ENCODE data around the gene CCDC70.

The CCDC70 gene

GRCh38 chr13:51856998-51857397, 4.8 kb upstream of the CCDC70 start:
- Histone ChIP-seq H3K4me1 (ENCODE audit: control insufficient read depth in 1 of 2, insufficient read depth in 2 of 2, low read length in 2 of 2) (peaks cover 0 to 11% of the 10 kb centered on the region in 2 donors), H3K27ac (ENCODE audit: low read depth, low read length) (no peak overlapping the region), H3K9ac (ENCODE audit: low read depth in 1 of 2, low read length in 2 of 2) (no peak overlapping the region), H3K36me3 (ENCODE audit: control insufficient read depth in 1 of 2, insufficient read depth in 2 of 2, low read length in 2 of 2) (no peaks in the 10 kb centered on the region), H3K9me3 (ENCODE audit: control insufficient read depth in 1 of 2, low read length in 2 of 2) (no peaks in the 10 kb centered on the region), H3K4me3 (ENCODE audit: low read depth in 1 of 2, low read length in 2 of 2) (no peak overlapping the region), H3K27me3 (ENCODE audit: control insufficient read depth in 1 of 2, insufficient read depth in 2 of 2, low read length in 2 of 2) (no peaks in the 10 kb centered on the region)

GRCh38 chr13:51858433-51859247, 3.1 kb upstream of the CCDC70 start:
- H3K4me3 ChIP-seq (ENCODE audit: low read depth in 1 of 2, low read length in 2 of 2) = no peak overlapping the region
- no peak overlapping the region for H3K27ac ChIP-seq (ENCODE audit: low read depth, low read length)
- H3K4me1 ChIP-seq (ENCODE audit: control insufficient read depth in 1 of 2, insufficient read depth in 2 of 2, low read length in 2 of 2) = peaks cover 0 to 11% of the 10 kb centered on the region in 2 donors
- H3K27me3 ChIP-seq (ENCODE audit: control insufficient read depth in 1 of 2, insufficient read depth in 2 of 2, low read length in 2 of 2) = no peaks in the 10 kb centered on the region
- H3K9me3 ChIP-seq (ENCODE audit: control insufficient read depth in 1 of 2, low read length in 2 of 2) = no peaks in the 10 kb centered on the region
- no peaks in the 10 kb centered on the region for H3K36me3 ChIP-seq (ENCODE audit: control insufficient read depth in 1 of 2, insufficient read depth in 2 of 2, low read length in 2 of 2)
- no peak overlapping the region for H3K9ac ChIP-seq (ENCODE audit: low read depth in 1 of 2, low read length in 2 of 2)

- H3K4me1 ChIP-seq (ENCODE audit: control insufficient read depth in 1 of 2, insufficient read depth in 2 of 2, low read length in 2 of 2) = no peaks in the 10 kb centered on the region
Observed at GRCh38 chr13:51862957-51863356, 1.2 kb downstream of the CCDC70 start.

GRCh38 chr13:51865838-51866237, 4.1 kb downstream of the CCDC70 start:
- Histone ChIP-seq H3K36me3 (ENCODE audit: control insufficient read depth in 1 of 2, insufficient read depth in 2 of 2, low read length in 2 of 2) (no peaks in the 10 kb centered on the region), H3K9me3 (ENCODE audit: control insufficient read depth in 1 of 2, low read length in 2 of 2) (no peaks in the 10 kb centered on the region), H3K4me1 (ENCODE audit: control insufficient read depth in 1 of 2, insufficient read depth in 2 of 2, low read length in 2 of 2) (no peaks in the 10 kb centered on the region), H3K9ac (ENCODE audit: low read depth in 1 of 2, low read length in 2 of 2) (no peak overlapping the region), H3K27ac (ENCODE audit: low read depth, low read length) (no peak overlapping the region), H3K27me3 (ENCODE audit: control insufficient read depth in 1 of 2, insufficient read depth in 2 of 2, low read length in 2 of 2) (no peaks in the 10 kb centered on the region), H3K4me3 (ENCODE audit: low read depth in 1 of 2, low read length in 2 of 2) (no peak overlapping the region)

More at GRCh38 chr13:51862957-51863356, 1.2 kb downstream of the CCDC70 start:
- no peaks in the 10 kb centered on the region for H3K9me3 ChIP-seq (ENCODE audit: control insufficient read depth in 1 of 2, low read length in 2 of 2)
- no peaks in the 10 kb centered on the region for H3K27me3 ChIP-seq (ENCODE audit: control insufficient read depth in 1 of 2, insufficient read depth in 2 of 2, low read length in 2 of 2)
- no peak overlapping the region for H3K4me3 ChIP-seq (ENCODE audit: low read depth in 1 of 2, low read length in 2 of 2)
- no peaks in the 10 kb centered on the region for H3K36me3 ChIP-seq (ENCODE audit: control insufficient read depth in 1 of 2, insufficient read depth in 2 of 2, low read length in 2 of 2)
- H3K27ac ChIP-seq (ENCODE audit: low read depth, low read length) = no peak overlapping the region
- H3K9ac ChIP-seq (ENCODE audit: low read depth in 1 of 2, low read length in 2 of 2) = no peak overlapping the region

- Histone ChIP-seq H3K9me3 (ENCODE audit: control insufficient read depth in 1 of 2, low read length in 2 of 2) (no peaks in the 10 kb centered on the region), H3K4me3 (ENCODE audit: low read depth in 1 of 2, low read length in 2 of 2) (no peak overlapping the region), H3K27ac (ENCODE audit: low read depth, low read length) (no peak overlapping the region), H3K4me1 (ENCODE audit: control insufficient read depth in 1 of 2, insufficient read depth in 2 of 2, low read length in 2 of 2) (no peaks in the 10 kb centered on the region), H3K27me3 (ENCODE audit: control insufficient read depth in 1 of 2, insufficient read depth in 2 of 2, low read length in 2 of 2) (no peaks in the 10 kb centered on the region), H3K36me3 (ENCODE audit: control insufficient read depth in 1 of 2, insufficient read depth in 2 of 2, low read length in 2 of 2) (no peaks in the 10 kb centered on the region), H3K9ac (ENCODE audit: low read depth in 1 of 2, low read length in 2 of 2) (no peak overlapping the region)
Observed at GRCh38 chr13:51867062-51867461, 5.3 kb downstream of the CCDC70 start.

GRCh38 chr13:51869916-51870315, 8.1 kb downstream of the CCDC70 start:
- H3K27me3 ChIP-seq (ENCODE audit: control insufficient read depth in 1 of 2, insufficient read depth in 2 of 2, low read length in 2 of 2) = no peaks in the 10 kb centered on the region
- H3K27ac ChIP-seq (ENCODE audit: low read depth, low read length) = no peak overlapping the region

GRCh38 chr13:51870616-51871015, 8.8 kb downstream of the CCDC70 start:
- H3K27me3 ChIP-seq (ENCODE audit: control insufficient read depth in 1 of 2, insufficient read depth in 2 of 2, low read length in 2 of 2) = no peaks in the 10 kb centered on the region
- no peak overlapping the region for H3K9ac ChIP-seq (ENCODE audit: low read depth in 1 of 2, low read length in 2 of 2)
- no peaks in the 10 kb centered on the region for H3K9me3 ChIP-seq (ENCODE audit: control insufficient read depth in 1 of 2, low read length in 2 of 2)
- no peaks in the 10 kb centered on the region for H3K4me1 ChIP-seq (ENCODE audit: control insufficient read depth in 1 of 2, insufficient read depth in 2 of 2, low read length in 2 of 2)
- no peaks in the 10 kb centered on the region for H3K36me3 ChIP-seq (ENCODE audit: control insufficient read depth in 1 of 2, insufficient read depth in 2 of 2, low read length in 2 of 2)
- no peak overlapping the region for H3K4me3 ChIP-seq (ENCODE audit: low read depth in 1 of 2, low read length in 2 of 2)
- no peak overlapping the region for H3K27ac ChIP-seq (ENCODE audit: low read depth, low read length)

More at GRCh38 chr13:51869916-51870315, 8.1 kb downstream of the CCDC70 start:
- Histone ChIP-seq H3K9me3 (ENCODE audit: control insufficient read depth in 1 of 2, low read length in 2 of 2) (no peaks in the 10 kb centered on the region), H3K9ac (ENCODE audit: low read depth in 1 of 2, low read length in 2 of 2) (no peak overlapping the region), H3K4me3 (ENCODE audit: low read depth in 1 of 2, low read length in 2 of 2) (no peak overlapping the region), H3K36me3 (ENCODE audit: control insufficient read depth in 1 of 2, insufficient read depth in 2 of 2, low read length in 2 of 2) (no peaks in the 10 kb centered on the region), H3K4me1 (ENCODE audit: control insufficient read depth in 1 of 2, insufficient read depth in 2 of 2, low read length in 2 of 2) (no peaks in the 10 kb centered on the region)

- Histone ChIP-seq H3K36me3 (ENCODE audit: control insufficient read depth in 1 of 2, insufficient read depth in 2 of 2, low read length in 2 of 2) (no peaks in the 10 kb centered on the region), H3K27ac (ENCODE audit: low read depth, low read length) (no peak overlapping the region), H3K4me3 (ENCODE audit: low read depth in 1 of 2, low read length in 2 of 2) (no peak overlapping the region), H3K9me3 (ENCODE audit: control insufficient read depth in 1 of 2, low read length in 2 of 2) (no peaks in the 10 kb centered on the region), H3K4me1 (ENCODE audit: control insufficient read depth in 1 of 2, insufficient read depth in 2 of 2, low read length in 2 of 2) (no peaks in the 10 kb centered on the region), H3K27me3 (ENCODE audit: control insufficient read depth in 1 of 2, insufficient read depth in 2 of 2, low read length in 2 of 2) (no peaks in the 10 kb centered on the region), H3K9ac (ENCODE audit: low read depth in 1 of 2, low read length in 2 of 2) (no peak overlapping the region)
Observed at GRCh38 chr13:51873117-51873798, 11.5 kb downstream of the CCDC70 start.

GRCh38 chr13:51873837-51874236, 12.1 kb downstream of the CCDC70 start:
- Histone ChIP-seq H3K36me3 (ENCODE audit: control insufficient read depth in 1 of 2, insufficient read depth in 2 of 2, low read length in 2 of 2) (no peaks in the 10 kb centered on the region), H3K27me3 (ENCODE audit: control insufficient read depth in 1 of 2, insufficient read depth in 2 of 2, low read length in 2 of 2) (no peaks in the 10 kb centered on the region), H3K4me3 (ENCODE audit: low read depth in 1 of 2, low read length in 2 of 2) (no peak overlapping the region), H3K9me3 (ENCODE audit: control insufficient read depth in 1 of 2, low read length in 2 of 2) (no peaks in the 10 kb centered on the region), H3K27ac (ENCODE audit: low read depth, low read length) (no peak overlapping the region), H3K4me1 (ENCODE audit: control insufficient read depth in 1 of 2, insufficient read depth in 2 of 2, low read length in 2 of 2) (no peaks in the 10 kb centered on the region), H3K9ac (ENCODE audit: low read depth in 1 of 2, low read length in 2 of 2) (no peak overlapping the region)

GRCh38 chr13:51874651-51875050, 12.9 kb downstream of the CCDC70 start:
- Histone ChIP-seq H3K27ac (ENCODE audit: low read depth, low read length) (no peak overlapping the region), H3K4me3 (ENCODE audit: low read depth in 1 of 2, low read length in 2 of 2) (no peak overlapping the region), H3K9ac (ENCODE audit: low read depth in 1 of 2, low read length in 2 of 2) (no peak overlapping the region), H3K27me3 (ENCODE audit: control insufficient read depth in 1 of 2, insufficient read depth in 2 of 2, low read length in 2 of 2) (no peaks in the 10 kb centered on the region), H3K9me3 (ENCODE audit: control insufficient read depth in 1 of 2, low read length in 2 of 2) (no peaks in the 10 kb centered on the region), H3K4me1 (ENCODE audit: control insufficient read depth in 1 of 2, insufficient read depth in 2 of 2, low read length in 2 of 2) (no peaks in the 10 kb centered on the region), H3K36me3 (ENCODE audit: control insufficient read depth in 1 of 2, insufficient read depth in 2 of 2, low read length in 2 of 2) (no peaks in the 10 kb centered on the region)

All from duodenal mucosa (tissue), 2 donors.